HepG2 (cell line): ENCODE measurements around the gene AK9. TPM values are rescaled to one million over a fixed set of nuclear protein-coding genes. Genes with fewer than 3 reads are reported as not detected.

Source experiments
- ATAC-seq: fragments of 200-7000 bp; cut with Tn5 transposase; 3 replicates; pipeline ENCODE4 v1.9.1; 2020; ENCODE audit warnings: mild to moderate bottlenecking, moderate library complexity
- BruUV-seq: library from RNA; stranded (reverse); fragments of 400-500 nt; replicated peaks from 2 replicates; lab custom pipeline; 2021; lab: Mats Ljungman, UMichigan
- CTCF ChIA-PET: fragments of 300-600 bp; formaldehyde crosslinking; extraction: SDS; loops from one replicate; lab custom pipeline; 2021; ENCODE audit warnings: low total read pairs, inconsistent platforms, low intra/inter-chr PET ratio; lab: Yijun Ruan, JAX
- POLR2A ChIA-PET: fragments of 350-600 bp; sonication (Branson Sonifier 250); formaldehyde crosslinking; loops from one replicate; lab custom pipeline; 2020; ENCODE audit warnings: antibody characterized with exemption, inconsistent platforms; lab: Yijun Ruan, JAX
- DNase-seq: peaks from one replicate; pipeline ENCODE4 v3.0.0-alpha.2; 2015; ENCODE audit warnings: low spot score
- FAIRE-seq: peaks from 3 replicates; lab custom pipeline; 2011; peaks lifted over from hg19 to GRCh38; lab: Jason Lieb, UNC
- H2AFZ ChIP-seq: one replicate; pipeline ENCODE4 v1.6.1; 2011; ENCODE audit warnings: low read length, inconsistent platforms
- H3K27ac ChIP-seq: fragments of 300-600 bp; 3 replicates; pipeline ENCODE4 v1.8.0; 2011; ENCODE audit warnings: mixed run types, mild to moderate bottlenecking, mixed read lengths, low read length, inconsistent platforms; ENCODE audit not compliant: insufficient read depth; ENCODE audit errors: extremely low read length
- H3K27me3 ChIP-seq, 2 experiments: fragments of 200-600 bp in 1 of 2; 2 replicates in 1 of 2; 3 replicates in 1 of 2; pipeline versions ENCODE4 v1.6.0 to v1.8.0; 2011; ENCODE audit warnings: low read length in 2 of 2, mild to moderate bottlenecking in 2 of 2, moderate library complexity in 2 of 2, inconsistent platforms in 1 of 2; ENCODE audit not compliant: insufficient read depth in 2 of 2, control insufficient read depth in 1 of 2
- H3K36me3 ChIP-seq, 2 experiments: fragments of 200-600 bp in 1 of 2; replicated peaks in 1 of 2; 2 replicates in 1 of 2; 3 replicates in 1 of 2; pipeline versions ENCODE4 v1.5.1 to v1.8.0; 2011; ENCODE audit warnings: low read length in 2 of 2, inconsistent platforms in 1 of 2; ENCODE audit not compliant: insufficient read depth in 2 of 2, control insufficient read depth in 1 of 2
- H3K4me1 ChIP-seq: 2 replicates; pipeline ENCODE4 v1.5.1; 2012; ENCODE audit warnings: low read length, inconsistent platforms; ENCODE audit not compliant: insufficient read depth
- H3K4me2 ChIP-seq: 2 replicates; pipeline ENCODE4 v1.6.0; 2011; ENCODE audit warnings: low read depth, low read length, inconsistent platforms
- H3K4me3 ChIP-seq, 3 experiments: fragments of 200-600 bp in 1 of 3; sonication (generic), shearing (Covaris generic) in 1 of 3; replicated peaks in 1 of 3; 2 replicates each; pipeline ENCODE4 v1.5.1; 2011 to 2016; ENCODE audit warnings: low read length in 3 of 3, inconsistent platforms in 2 of 3, low read depth in 2 of 3, mild to moderate bottlenecking in 2 of 3, control low read depth in 1 of 3, mixed read lengths in 1 of 3; ENCODE audit not compliant: insufficient read depth in 1 of 3
- H3K79me2 ChIP-seq: one replicate; pipeline ENCODE4 v1.6.1; 2011; ENCODE audit warnings: low read length, inconsistent platforms; ENCODE audit not compliant: insufficient read depth
- H3K9ac ChIP-seq: 2 replicates; pipeline ENCODE4 v1.6.0; 2011; ENCODE audit warnings: mild to moderate bottlenecking, low read depth, low read length, inconsistent platforms; ENCODE audit not compliant: insufficient read depth
- H3K9me3 ChIP-seq: 2 replicates; pipeline ENCODE4 v1.5.1; 2012; ENCODE audit warnings: mild to moderate bottlenecking, low read length
- H4K20me1 ChIP-seq: 2 replicates; pipeline ENCODE4 v1.6.0; 2011; ENCODE audit warnings: inconsistent platforms, mild to moderate bottlenecking, low read length, moderate library complexity; ENCODE audit not compliant: insufficient read depth
- HOXA3 ChIP-seq: sonication (generic); formaldehyde crosslinking; IDR thresholded peaks from 2 replicates; pipeline ENCODE4 v1.5.0; 2020; ENCODE audit warnings: missing genetic modification reagents
- MAFK ChIP-seq, 2 experiments: IDR thresholded peaks in 1 of 2; conservative IDR thresholded peaks in 1 of 2; 2 replicates each; pipeline ENCODE4 v1.6.1; 2011; ENCODE audit warnings: improper control_type of control experiment in 2 of 2, low read length in 2 of 2
- NCOA2 ChIP-seq: sonication (generic); formaldehyde crosslinking; IDR thresholded peaks from 2 replicates; pipeline ENCODE4 v1.8.0; 2022; ENCODE audit warnings: inconsistent platforms
- NPAS2 ChIP-seq: sonication (generic); formaldehyde crosslinking; IDR thresholded peaks from 2 replicates; pipeline ENCODE4 v1.8.0; 2022; ENCODE audit warnings: mild to moderate bottlenecking, missing genetic modification reagents, borderline replicate concordance
- RFX3 ChIP-seq: IDR thresholded peaks from 2 replicates; pipeline ENCODE4 v1.6.1; 2016; ENCODE audit warnings: missing biosample characterization, missing genetic modification reagents
- SMAD9 ChIP-seq: sonication (generic); formaldehyde crosslinking; IDR thresholded peaks from 2 replicates; pipeline ENCODE4 v1.5.1; 2020; ENCODE audit warnings: mild to moderate bottlenecking, missing genetic modification reagents
- ZFP82 ChIP-seq: sonication (generic); formaldehyde crosslinking; IDR thresholded peaks from 2 replicates; pipeline ENCODE4 v1.5.1; 2020; ENCODE audit warnings: mild to moderate bottlenecking, missing genetic modification reagents, borderline replicate concordance
- ZNF142 ChIP-seq: sonication (generic); formaldehyde crosslinking; IDR thresholded peaks from 2 replicates; pipeline ENCODE4 v1.4.0; 2020; ENCODE audit warnings: missing genetic modification reagents
- ZNF577 ChIP-seq: sonication (generic); formaldehyde crosslinking; IDR thresholded peaks from 2 replicates; pipeline ENCODE4 v1.4.0; 2020; ENCODE audit warnings: mild to moderate bottlenecking, low read depth, missing genetic modification reagents, borderline replicate concordance
- WGBS: methylation state at CpG from one replicate; pipeline ENCODE4 v1.1.6; 2017; ENCODE audit warnings: low lambda C conversion rate; 5-methylcytosine and 5-hydroxymethylcytosine counted together
- in situ Hi-C: cut with HindIII; loops from 2 replicates; pipeline ENCODE4 v1.10.0; 2017; ENCODE audit warnings: low pct_unique_long_range_greater_than_20kb; ENCODE audit not compliant: extremely low pct_ligation_motif_present
- intact Hi-C: fragments of 100-400 bp; cut with micrococcal nuclease; formaldehyde crosslinking; loops from one replicate; pipeline ENCODE4 v1.10.0; 2022; ENCODE audit not compliant: unreplicated experiment
- polyA plus RNA-seq, 8 experiments: library from polyadenylated mRNA; depleted of rRNA in 3 of 8; stranded (reverse) in 7 of 8; unstranded in 1 of 8; fragments of >200 nt; fragmentation: Illumina TruSeq in 4 of 8; extraction: Trizol in 4 of 8; gene quantifications; 2 replicates each; pipeline versions ENCODE4 v1.2.1 to v1.2.3, GENCODE V29; 2011 to 2016; ENCODE audit warnings: low read depth in 4 of 8, missing spikeins in 1 of 8, mixed read lengths in 1 of 8; ENCODE audit not compliant: insufficient read depth in 1 of 8
- total RNA-seq, 5 experiments: library from RNA; depleted of rRNA; stranded (reverse); fragments of >200 nt; fragmentation: Illumina TruSeq; extraction: Trizol; gene quantifications; 2 replicates each; pipeline ENCODE4 v1.2.3, GENCODE V29; 2016; ENCODE audit warnings: low read depth in 1 of 5
- TF ChIP-seq, protein P1 (sequence below): sonication (generic); formaldehyde crosslinking; IDR thresholded peaks from 2 replicates; pipeline ENCODE4 v1.5.1; 2020; ENCODE audit warnings: missing genetic modification reagents, mild to moderate bottlenecking, borderline replicate concordance

The AK9 gene
- total and polyA plus RNA-seq, 2 of the 13 experiments (the other 11 are each of a cell fraction or from before 2014, with no cell fraction given): 3.2 to 4.8 TPM

- WGBS: 14% methylated on average over 5 of the region's 5 CpGs
- Histone ChIP-seq H3K4me3 (no peak overlapping the region), H3K79me2 (no peaks in the 10 kb centered on the region), H2AFZ (no peak overlapping the region), H4K20me1 (no peaks in the 10 kb centered on the region), H3K4me2 (no peak overlapping the region), H3K27me3 (no peaks in the 10 kb centered on the region; a peak in 2 of 5 replicates), H3K9ac (no peak overlapping the region), H3K36me3 (no peaks in the 10 kb centered on the region), H3K4me1 (no peaks in the 10 kb centered on the region; the same call in 1 of the 2 replicates), H3K9me3 (no peaks in the 10 kb centered on the region), H3K27ac (no peak overlapping the region)
- no peak for FAIRE-seq
- POLR2A ChIA-PET: interaction anchor here (0.7 kb wide), 1 partner anchor 107 kb away, joined by 4 read pairs; no protein-coding TSS in a partner anchor
- TF ChIP-seq HOXA3 (CRISPR knock-in tag) (no peak), MAFK (conservative IDR thresholded peaks at IDR 0.05 in 1 of 2, IDR thresholded peaks at IDR 0.05 in 1 of 2; ENCODE audit: low read length in 2 of 2) (peak; percentile 11 to 19; a peak in 2 of 4 replicates)
- in situ Hi-C loops (no loop called here), intact Hi-C loops (no loop called here)
- no peak for DNase-seq
- BruUV-seq: no TSS peak
- CTCF ChIA-PET: no interaction called here
- ATAC-seq: no peak
These were observed 199.6 kb downstream of the AK9 start for GRCh38 chr6:109491207-109491938.

- intact Hi-C loops (no loop called here), in situ Hi-C loops (no loop called here)
- H3K4me3 ChIP-seq: no peak overlapping the region
- H3K4me2 ChIP-seq: no peak overlapping the region
- DNase-seq (no peak), ATAC-seq (no peak), FAIRE-seq (no peak)
- no peak overlapping the region for H3K9ac ChIP-seq
- no peak overlapping the region for H3K27ac ChIP-seq
- 20% methylated on average over 2 of the region's 2 CpGs for WGBS
- H3K27me3 ChIP-seq: no peaks in the 10 kb centered on the region; a peak in 2 of 5 replicates
- ChIA-PET CTCF (no interaction called here), POLR2A (interaction anchor here (0.7 kb wide), 1 partner anchor 106 kb away, joined by 4 read pairs; no protein-coding TSS in a partner anchor)
- no peaks in the 10 kb centered on the region for H3K4me1 ChIP-seq
- BruUV-seq: no TSS peak
- no peaks in the 10 kb centered on the region for H3K79me2 ChIP-seq
- no peaks in the 10 kb centered on the region for H3K9me3 ChIP-seq
- H2AFZ ChIP-seq: no peak overlapping the region
- H3K36me3 ChIP-seq: no peaks in the 10 kb centered on the region
- no peaks in the 10 kb centered on the region for H4K20me1 ChIP-seq
- TF ChIP-seq NPAS2 (CRISPR knock-in tag) (no peak), ZNF577 (CRISPR knock-in tag) (no peak), NCOA2 (CRISPR knock-in tag) (no peak), SMAD9 (CRISPR knock-in tag) (no peak), ZFP82 (no peak), ZNF142 (CRISPR knock-in tag) (no peak), RFX3 (no peak)
- TF ChIP-seq, protein P1, sequence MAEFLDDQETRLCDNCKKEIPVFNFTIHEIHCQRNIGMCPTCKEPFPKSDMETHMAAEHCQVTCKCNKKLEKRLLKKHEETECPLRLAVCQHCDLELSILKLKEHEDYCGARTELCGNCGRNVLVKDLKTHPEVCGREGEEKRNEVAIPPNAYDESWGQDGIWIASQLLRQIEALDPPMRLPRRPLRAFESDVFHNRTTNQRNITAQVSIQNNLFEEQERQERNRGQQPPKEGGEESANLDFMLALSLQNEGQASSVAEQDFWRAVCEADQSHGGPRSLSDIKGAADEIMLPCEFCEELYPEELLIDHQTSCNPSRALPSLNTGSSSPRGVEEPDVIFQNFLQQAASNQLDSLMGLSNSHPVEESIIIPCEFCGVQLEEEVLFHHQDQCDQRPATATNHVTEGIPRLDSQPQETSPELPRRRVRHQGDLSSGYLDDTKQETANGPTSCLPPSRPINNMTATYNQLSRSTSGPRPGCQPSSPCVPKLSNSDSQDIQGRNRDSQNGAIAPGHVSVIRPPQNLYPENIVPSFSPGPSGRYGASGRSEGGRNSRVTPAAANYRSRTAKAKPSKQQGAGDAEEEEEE (CRISPR knock-in tag): no peak
These were observed 200.3 kb downstream of the AK9 start for GRCh38 chr6:109490713-109491112.
